ENCODE data around the gene MMP24. TPM values are rescaled to one million over a fixed set of nuclear protein-coding genes. Genes with fewer than 3 reads are reported as not detected.

MMP24 gene
- total and polyA plus RNA-seq, 2 experiments from 2014 or later = 2.0 to 27.3 TPM

- DNase-seq (ENCODE audit: low spot score) = no peak
- Mint-ChIP-seq H3K4me3 (no peak overlapping the region), H3K36me3 (ENCODE audit: low read depth) (peaks cover 7% of the 10 kb centered on the region; the same call in 1 of the 3 replicates), H3K27ac (no peak overlapping the region), H3K9me3 (no peaks in the 10 kb centered on the region), H3K27me3 (ENCODE audit: insufficient read depth, low read depth, poor library complexity) (peaks cover 7% of the 10 kb centered on the region), H3K4me1 (peaks cover 21% of the 10 kb centered on the region)
- Histone ChIP-seq H3K79me2 (replicated peaks; ENCODE audit: insufficient read depth) (no peaks in the 10 kb centered on the region), H3K36me3 (ENCODE audit: insufficient read depth) (no peaks in the 10 kb centered on the region), H4K20me1 (replicated peaks; ENCODE audit: insufficient read depth) (no peaks in the 10 kb centered on the region), H2AFZ (no peak overlapping the region), H3K4me2 (no peak overlapping the region), H3K4me1 (ENCODE audit: insufficient read depth) (peaks cover 9% of the 10 kb centered on the region), H3F3A (replicated peaks; ENCODE audit: low read depth) (peaks cover 8% of the 10 kb centered on the region; the same call in 1 of the 2 replicates), H3K9me2 (ENCODE audit: insufficient read depth) (no peaks in the 10 kb centered on the region), H3K4me3 (no peak overlapping the region), H3K27me3 (ENCODE audit: insufficient read depth) (no peaks in the 10 kb centered on the region), H3K27ac (ENCODE audit: low read depth) (no peak overlapping the region)
- no peak for ATAC-seq
- TF ChIP-seq CTCF (conservative IDR thresholded peaks at IDR 0.05; ENCODE audit: low read depth in 2 of 2) (no peak), EZH2 (IDR thresholded peaks at IDR 0.05; ENCODE audit: low read depth, unreplicated experiment) (no peak), CREB1 (CRISPR knock-in tag; IDR thresholded peaks at IDR 0.05; ENCODE audit: low read depth) (no peak), ZNF331 (CRISPR knock-in tag; IDR thresholded peaks at IDR 0.05; ENCODE audit: low read depth) (no peak), EZH2phosphoT487 (IDR thresholded peaks at IDR 0.05; ENCODE audit: unreplicated experiment) (no peak), STAT1 (IDR thresholded peaks at IDR 0.05; ENCODE audit: unreplicated experiment) (no peak)
- TF ChIP-seq, protein P1, sequence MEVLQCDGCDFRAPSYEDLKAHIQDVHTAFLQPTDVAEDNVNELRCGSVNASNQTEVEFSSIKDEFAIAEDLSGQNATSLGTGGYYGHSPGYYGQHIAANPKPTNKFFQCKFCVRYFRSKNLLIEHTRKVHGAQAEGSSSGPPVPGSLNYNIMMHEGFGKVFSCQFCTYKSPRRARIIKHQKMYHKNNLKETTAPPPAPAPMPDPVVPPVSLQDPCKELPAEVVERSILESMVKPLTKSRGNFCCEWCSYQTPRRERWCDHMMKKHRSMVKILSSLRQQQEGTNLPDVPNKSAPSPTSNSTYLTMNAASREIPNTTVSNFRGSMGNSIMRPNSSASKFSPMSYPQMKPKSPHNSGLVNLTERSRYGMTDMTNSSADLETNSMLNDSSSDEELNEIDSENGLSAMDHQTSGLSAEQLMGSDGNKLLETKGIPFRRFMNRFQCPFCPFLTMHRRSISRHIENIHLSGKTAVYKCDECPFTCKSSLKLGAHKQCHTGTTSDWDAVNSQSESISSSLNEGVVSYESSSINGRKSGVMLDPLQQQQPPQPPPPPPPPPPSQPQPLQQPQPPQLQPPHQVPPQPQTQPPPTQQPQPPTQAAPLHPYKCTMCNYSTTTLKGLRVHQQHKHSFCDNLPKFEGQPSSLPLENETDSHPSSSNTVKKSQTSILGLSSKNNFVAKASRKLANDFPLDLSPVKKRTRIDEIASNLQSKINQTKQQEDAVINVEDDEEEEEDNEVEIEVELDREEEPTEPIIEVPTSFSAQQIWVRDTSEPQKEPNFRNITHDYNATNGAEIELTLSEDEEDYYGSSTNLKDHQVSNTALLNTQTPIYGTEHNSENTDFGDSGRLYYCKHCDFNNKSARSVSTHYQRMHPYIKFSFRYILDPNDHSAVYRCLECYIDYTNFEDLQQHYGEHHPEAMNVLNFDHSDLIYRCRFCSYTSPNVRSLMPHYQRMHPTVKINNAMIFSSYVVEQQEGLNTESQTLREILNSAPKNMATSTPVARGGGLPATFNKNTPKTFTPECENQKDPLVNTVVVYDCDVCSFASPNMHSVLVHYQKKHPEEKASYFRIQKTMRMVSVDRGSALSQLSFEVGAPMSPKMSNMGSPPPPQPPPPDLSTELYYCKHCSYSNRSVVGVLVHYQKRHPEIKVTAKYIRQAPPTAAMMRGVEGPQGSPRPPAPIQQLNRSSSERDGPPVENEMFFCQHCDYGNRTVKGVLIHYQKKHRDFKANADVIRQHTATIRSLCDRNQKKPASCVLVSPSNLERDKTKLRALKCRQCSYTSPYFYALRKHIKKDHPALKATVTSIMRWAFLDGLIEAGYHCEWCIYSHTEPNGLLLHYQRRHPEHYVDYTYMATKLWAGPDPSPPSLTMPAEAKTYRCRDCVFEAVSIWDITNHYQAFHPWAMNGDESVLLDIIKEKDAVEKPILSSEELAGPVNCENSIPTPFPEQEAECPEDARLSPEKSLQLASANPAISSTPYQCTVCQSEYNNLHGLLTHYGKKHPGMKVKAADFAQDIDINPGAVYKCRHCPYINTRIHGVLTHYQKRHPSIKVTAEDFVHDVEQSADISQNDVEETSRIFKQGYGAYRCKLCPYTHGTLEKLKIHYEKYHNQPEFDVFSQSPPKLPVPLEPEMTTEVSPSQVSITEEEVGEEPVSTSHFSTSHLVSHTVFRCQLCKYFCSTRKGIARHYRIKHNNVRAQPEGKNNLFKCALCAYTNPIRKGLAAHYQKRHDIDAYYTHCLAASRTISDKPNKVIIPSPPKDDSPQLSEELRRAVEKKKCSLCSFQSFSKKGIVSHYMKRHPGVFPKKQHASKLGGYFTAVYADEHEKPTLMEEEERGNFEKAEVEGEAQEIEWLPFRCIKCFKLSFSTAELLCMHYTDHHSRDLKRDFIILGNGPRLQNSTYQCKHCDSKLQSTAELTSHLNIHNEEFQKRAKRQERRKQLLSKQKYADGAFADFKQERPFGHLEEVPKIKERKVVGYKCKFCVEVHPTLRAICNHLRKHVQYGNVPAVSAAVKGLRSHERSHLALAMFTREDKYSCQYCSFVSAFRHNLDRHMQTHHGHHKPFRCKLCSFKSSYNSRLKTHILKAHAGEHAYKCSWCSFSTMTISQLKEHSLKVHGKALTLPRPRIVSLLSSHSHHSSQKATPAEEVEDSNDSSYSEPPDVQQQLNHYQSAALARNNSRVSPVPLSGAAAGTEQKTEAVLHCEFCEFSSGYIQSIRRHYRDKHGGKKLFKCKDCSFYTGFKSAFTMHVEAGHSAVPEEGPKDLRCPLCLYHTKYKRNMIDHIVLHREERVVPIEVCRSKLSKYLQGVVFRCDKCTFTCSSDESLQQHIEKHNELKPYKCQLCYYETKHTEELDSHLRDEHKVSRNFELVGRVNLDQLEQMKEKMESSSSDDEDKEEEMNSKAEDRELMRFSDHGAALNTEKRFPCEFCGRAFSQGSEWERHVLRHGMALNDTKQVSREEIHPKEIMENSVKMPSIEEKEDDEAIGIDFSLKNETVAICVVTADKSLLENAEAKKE (CRISPR knock-in tag; IDR thresholded peaks at IDR 0.05) = no peak
Observed at GRCh38 chr20:35302421-35303335, 76.2 kb downstream of the MMP24 start.

Data from GM23338 (cell line).